ENCODE results near the gene CLEC4G. TPM values are rescaled to one million over a fixed set of nuclear protein-coding genes. Genes with fewer than 3 reads are reported as not detected.
"Not testable (repeated sequence)": the region's sequence is repeated elsewhere in the genome, so short reads cannot be mapped to it uniquely, and the experiment has no call there.

The CLEC4G gene
- total RNA-seq, 1 experiment from 2014 or later, result not detected

GRCh38 chr19:7746903-7747884 lies 15.3 kb upstream of the CLEC4G start, which contains the start of gene CD209:
Gene CD209 (minus strand): TSS chr19:7747534. CDS start chr19:7747511, 23 bp downstream.
- no peak for ATAC-seq
- H3K79me2 ChIP-seq (ENCODE audit: low read length), result no peaks in the 10 kb centered on the region
- BruUV-seq (replicated peaks), result no TSS peak
- H3K4me3 ChIP-seq (ENCODE audit: low read length), result no peak within 1 kb of the TSS
- ChIA-PET POLR2A (ENCODE audit: unreplicated experiment) (no interaction called here), CTCF (no interaction called here)
- DNase-seq, result no peak
- no peak within 1 kb of the TSS for H3K4me2 ChIP-seq (ENCODE audit: low read length)
- no peaks in the 10 kb centered on the region for H3K9me2 ChIP-seq (replicated peaks; ENCODE audit: low read length)
- intact Hi-C loops (cut with micrococcal nuclease), result no loop called here
- TF ChIP-seq EZH2 (IDR thresholded peaks at IDR 0.05; ENCODE audit: low read length, unreplicated experiment) (no peak), EZH2phosphoT487 (IDR thresholded peaks at IDR 0.05; ENCODE audit: borderline replicate concordance, low read length) (no peak), CTCF (conservative IDR thresholded peaks at IDR 0.05; ENCODE audit: low read depth, low read length) (no peak)
- no peaks in the 10 kb centered on the region for H3K9me3 ChIP-seq (ENCODE audit: low read length)
- H2AFZ ChIP-seq (ENCODE audit: low read length), result no peak within 1 kb of the TSS
- H3K9ac ChIP-seq (ENCODE audit: low read length), result no peak within 1 kb of the TSS
- no peaks in the 10 kb centered on the region for H4K20me1 ChIP-seq (ENCODE audit: low read length)
- peaks cover 20% of the 10 kb centered on the region for H3K27me3 ChIP-seq (ENCODE audit: low read length)
- H3K4me1 ChIP-seq (ENCODE audit: insufficient read depth, low read length), result no peaks in the 10 kb centered on the region
- no peaks in the 10 kb centered on the region for H3K36me3 ChIP-seq (ENCODE audit: low read depth, low read length)
- H3K27ac ChIP-seq (ENCODE audit: low read length), result no peak within 1 kb of the TSS
- H3F3A ChIP-seq (ENCODE audit: low read length, unreplicated experiment), result no peaks in the 10 kb centered on the region

GRCh38 chr19:7746306-7746705 lies 14.4 kb upstream of the CLEC4G start:
- H3K36me3 ChIP-seq (ENCODE audit: low read depth, low read length); H3K9me2 ChIP-seq (replicated peaks; ENCODE audit: low read length); H3K79me2 ChIP-seq (ENCODE audit: low read length); DNase-seq; H3K4me2 ChIP-seq (ENCODE audit: low read length); POLR2A ChIA-PET (ENCODE audit: unreplicated experiment); H2AFZ ChIP-seq (ENCODE audit: low read length); H4K20me1 ChIP-seq (ENCODE audit: low read length); ATAC-seq; H3K9me3 ChIP-seq (ENCODE audit: low read length); H3K27ac ChIP-seq (ENCODE audit: low read length); H3F3A ChIP-seq (ENCODE audit: low read length, unreplicated experiment); H3K4me1 ChIP-seq (ENCODE audit: insufficient read depth, low read length); BruUV-seq (replicated peaks); H3K4me3 ChIP-seq (ENCODE audit: low read length); CTCF ChIA-PET; intact Hi-C loops (cut with micrococcal nuclease); H3K9ac ChIP-seq (ENCODE audit: low read length): not testable (repeated sequence)
- H3K27me3 ChIP-seq (ENCODE audit: low read length), result peaks cover 26% of the 10 kb centered on the region

GRCh38 chr19:7744871-7745650 lies 13.2 kb upstream of the CLEC4G start:
- no TSS peak for BruUV-seq (replicated peaks)
- Histone ChIP-seq H3K4me3 (ENCODE audit: low read length) (no peak overlapping the region), H3K4me2 (ENCODE audit: low read length) (no peak overlapping the region), H3F3A (ENCODE audit: low read length, unreplicated experiment) (no peaks in the 10 kb centered on the region), H3K9ac (ENCODE audit: low read length) (no peak overlapping the region), H4K20me1 (ENCODE audit: low read length) (no peaks in the 10 kb centered on the region), H3K4me1 (ENCODE audit: insufficient read depth, low read length) (no peaks in the 10 kb centered on the region), H3K9me3 (ENCODE audit: low read length) (no peaks in the 10 kb centered on the region), H3K9me2 (replicated peaks; ENCODE audit: low read length) (no peaks in the 10 kb centered on the region), H3K36me3 (ENCODE audit: low read depth, low read length) (no peaks in the 10 kb centered on the region), H3K79me2 (ENCODE audit: low read length) (no peaks in the 10 kb centered on the region), H3K27me3 (ENCODE audit: low read length) (peaks cover 35% of the 10 kb centered on the region), H3K27ac (ENCODE audit: low read length) (no peak overlapping the region), H2AFZ (ENCODE audit: low read length) (no peak overlapping the region)
- ChIA-PET POLR2A (ENCODE audit: unreplicated experiment) (no interaction called here), CTCF (no interaction called here)
- intact Hi-C loops (cut with micrococcal nuclease), result no loop called here
- ATAC-seq, result no peak
- TF ChIP-seq EZH2 (IDR thresholded peaks at IDR 0.05; ENCODE audit: low read length, unreplicated experiment) (no peak), EZH2phosphoT487 (IDR thresholded peaks at IDR 0.05; ENCODE audit: borderline replicate concordance, low read length) (no peak), CTCF (conservative IDR thresholded peaks at IDR 0.05; ENCODE audit: low read depth, low read length) (no peak)
- no peak for DNase-seq

Data from PC-3 (cell line).